CD4-positive, CD25-positive, alpha-beta regulatory T cell (primary cell): ENCODE measurements around the gene RETREG1. TPM values are rescaled to one million over a fixed set of nuclear protein-coding genes. Genes with fewer than 3 reads are reported as not detected.

ENCODE experiments used
- ATAC-seq, 2 donors: fragments of 150-1000 bp; cut with Tn5 transposase; one replicate each; pipeline ENCODE4 v1.10.0; 2021; ENCODE audit warnings: low read depth in 2 of 2, moderate number of reproducible peaks in 2 of 2, moderate library complexity in 1 of 2
- DNase-seq, 3 donors: peaks; one replicate each; pipeline versions ENCODE4 v3.0.0 to v3.0.0-alpha.2; 2012 to 2022; ENCODE audit warnings: mixed read lengths in 1 of 3
- H3K27ac ChIP-seq: one replicate; pipeline ENCODE4 v1.7.0; 2013; ENCODE audit warnings: mild to moderate bottlenecking, low read length; ENCODE audit not compliant: insufficient read depth, poor library complexity, severe bottlenecking
- H3K27me3 ChIP-seq: one replicate; pipeline ENCODE4 v1.7.0; 2013; ENCODE audit warnings: low read length; ENCODE audit not compliant: control insufficient read depth, insufficient read depth
- H3K36me3 ChIP-seq: one replicate; pipeline ENCODE4 v1.7.0; 2013; ENCODE audit warnings: mild to moderate bottlenecking, low read length, moderate library complexity; ENCODE audit not compliant: control insufficient read depth, insufficient read depth
- H3K4me1 ChIP-seq: 2 replicates; pipeline ENCODE4 v1.7.0; 2013; ENCODE audit warnings: mild to moderate bottlenecking, low read length; ENCODE audit not compliant: insufficient read depth, control insufficient read depth, poor library complexity, severe bottlenecking
- H3K4me3 ChIP-seq: one replicate; pipeline ENCODE4 v1.7.0; 2013; ENCODE audit warnings: low read depth, mild to moderate bottlenecking, low read length, moderate library complexity
- H3K9me3 ChIP-seq, 2 experiments: 1 replicate in 1 of 2; 2 replicates in 1 of 2; pipeline ENCODE4 v1.7.0; 2013; ENCODE audit warnings: low read length in 2 of 2, mild to moderate bottlenecking in 1 of 2, moderate library complexity in 1 of 2; ENCODE audit not compliant: control insufficient read depth in 2 of 2
- H3K27ac Mint-ChIP-seq, 3 donors: one replicate each; pipeline ENCODE4 v1.8.0; 2020 to 2022; ENCODE audit warnings: mild to moderate bottlenecking in 3 of 3, mixed read lengths in 3 of 3, moderate library complexity in 2 of 3
- H3K27me3 Mint-ChIP-seq: one replicate; pipeline ENCODE4 v1.8.0; 2022; ENCODE audit warnings: mild to moderate bottlenecking, mixed read lengths
- H3K36me3 Mint-ChIP-seq: one replicate; pipeline ENCODE4 v1.8.0; 2020; ENCODE audit warnings: mixed read lengths
- H3K4me1 Mint-ChIP-seq, 4 donors: one replicate each; pipeline ENCODE4 v1.8.0; 2020 to 2022; ENCODE audit warnings: mixed read lengths in 4 of 4, mild to moderate bottlenecking in 1 of 4
- H3K4me3 Mint-ChIP-seq, 4 donors: one replicate each; pipeline ENCODE4 v1.8.0; 2020 to 2022; ENCODE audit warnings: mild to moderate bottlenecking in 4 of 4, mixed read lengths in 4 of 4, moderate library complexity in 3 of 4
- H3K9me3 Mint-ChIP-seq, 7 donors: one replicate each; pipeline ENCODE4 v1.8.0; 2020 to 2022; ENCODE audit warnings: mixed read lengths in 7 of 7, mild to moderate bottlenecking in 3 of 7, moderate library complexity in 2 of 7
- polyA plus RNA-seq, 4 donors: library from polyadenylated mRNA; unstranded; fragments of 300-500 nt; fragmentation: Illumina TruSeq; gene quantifications; one replicate each; pipeline ENCODE4 v1.2.3, GENCODE V29; 2021
- total RNA-seq: library from RNA; stranded (reverse); gene quantifications from one replicate; pipeline ENCODE4 v1.2.3, GENCODE V29; 2022

RETREG1 gene
- total and polyA plus RNA-seq, 5 donors from 2014 or later: 31.0 to 123 (median 64.3) TPM

- Mint-ChIP-seq H3K27ac (peak overlapping the region in 2 of 3 donors; percentile 32 to 43), H3K4me1 (peaks cover 0 to 42% (median 10%) of the 10 kb centered on the region in 4 donors)
- no peak for DNase-seq
Measured at GRCh38 chr5:16579142-16579847, 37.5 kb downstream of the RETREG1 start.

DNA sequence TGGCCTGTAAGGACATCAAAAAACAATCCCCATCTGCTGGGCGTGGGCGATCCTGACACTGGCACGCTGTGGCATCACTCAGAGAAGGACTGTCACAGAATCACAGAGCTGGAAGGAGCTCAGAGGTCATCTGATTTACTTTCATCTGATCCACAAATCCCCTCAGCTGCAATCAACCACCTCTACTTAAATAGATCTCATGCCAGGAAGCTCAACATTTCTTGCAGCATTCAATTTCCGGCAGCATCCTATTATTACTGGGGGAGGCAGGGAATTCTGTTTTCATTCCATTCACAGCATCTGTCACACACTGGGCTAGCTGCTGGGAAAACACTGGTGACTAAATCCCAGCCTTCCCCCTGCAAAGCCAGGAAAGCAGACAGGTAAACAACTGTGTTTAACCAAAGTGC is 38.3 kb downstream of the RETREG1 start:
- no peaks in the 10 kb centered on the region for H3K9me3 ChIP-seq
- peaks cover 16% of the 10 kb centered on the region for H3K36me3 Mint-ChIP-seq
- peaks cover 0 to 42% (median 13%) of the 10 kb centered on the region in 4 donors for H3K4me1 Mint-ChIP-seq
- no peaks in the 10 kb centered on the region for H3K36me3 ChIP-seq
- H3K27ac ChIP-seq: no peak overlapping the region
- no peaks in the 10 kb centered on the region for H3K27me3 ChIP-seq
- DNase-seq (no peak), ATAC-seq (no peak)
- no peak overlapping the region for H3K4me3 Mint-ChIP-seq
- no peaks in the 10 kb centered on the region for H3K9me3 Mint-ChIP-seq
- no peak overlapping the region for H3K27ac Mint-ChIP-seq
- H3K27me3 Mint-ChIP-seq: no peaks in the 10 kb centered on the region
- H3K4me3 ChIP-seq: no peak overlapping the region
- H3K4me1 ChIP-seq: no peaks in the 10 kb centered on the region

More at GRCh38 chr5:16579142-16579847, 37.5 kb downstream of the RETREG1 start:
- Histone ChIP-seq H3K27ac (no peak overlapping the region), H3K9me3 (no peaks in the 10 kb centered on the region), H3K27me3 (no peaks in the 10 kb centered on the region), H3K4me3 (no peak overlapping the region), H3K36me3 (no peaks in the 10 kb centered on the region), H3K4me1 (no peaks in the 10 kb centered on the region)
- H3K4me3 Mint-ChIP-seq: no peak overlapping the region
- peaks cover 16% of the 10 kb centered on the region for H3K36me3 Mint-ChIP-seq
- H3K9me3 Mint-ChIP-seq: no peaks in the 10 kb centered on the region
- H3K27me3 Mint-ChIP-seq: no peaks in the 10 kb centered on the region
- no peak for ATAC-seq

GRCh38 chr5:16577677-16578076 is 39.1 kb downstream of the RETREG1 start:
- H3K4me3 ChIP-seq: no peak overlapping the region
- Mint-ChIP-seq H3K27me3 (no peaks in the 10 kb centered on the region), H3K4me3 (no peak overlapping the region), H3K36me3 (peaks cover 16% of the 10 kb centered on the region), H3K27ac (peak overlapping the region in 1 of 3 donors; percentile 18), H3K9me3 (no peaks in the 10 kb centered on the region), H3K4me1 (peaks cover 0 to 43% (median 15%) of the 10 kb centered on the region in 4 donors)
- H3K9me3 ChIP-seq: no peaks in the 10 kb centered on the region
- H3K27ac ChIP-seq: no peak overlapping the region
- H3K27me3 ChIP-seq: no peaks in the 10 kb centered on the region
- ATAC-seq: no peak
- DNase-seq: peak in 1 of 3 donors; percentile 7
- no peaks in the 10 kb centered on the region for H3K4me1 ChIP-seq
- no peaks in the 10 kb centered on the region for H3K36me3 ChIP-seq

GRCh38 chr5:16574789-16575721 is 41.7 kb downstream of the RETREG1 start:
- H3K27ac ChIP-seq: no peak overlapping the region
- H3K4me1 ChIP-seq: no peaks in the 10 kb centered on the region
- no peak for ATAC-seq
- peak overlapping the region in 1 of 3 donors; percentile 37 for H3K27ac Mint-ChIP-seq
- peaks cover 0 to 32% (median 11%) of the 10 kb centered on the region in 4 donors for H3K4me1 Mint-ChIP-seq
- DNase-seq: no peak
- peaks cover 2% of the 10 kb centered on the region for H3K36me3 ChIP-seq
- peaks cover 18% of the 10 kb centered on the region for H3K36me3 Mint-ChIP-seq
- no peaks in the 10 kb centered on the region for H3K27me3 Mint-ChIP-seq
- no peaks in the 10 kb centered on the region for H3K9me3 ChIP-seq
- H3K4me3 ChIP-seq: no peak overlapping the region
- no peaks in the 10 kb centered on the region for H3K27me3 ChIP-seq
- no peak overlapping the region for H3K4me3 Mint-ChIP-seq
- H3K9me3 Mint-ChIP-seq: no peaks in the 10 kb centered on the region

DNA sequence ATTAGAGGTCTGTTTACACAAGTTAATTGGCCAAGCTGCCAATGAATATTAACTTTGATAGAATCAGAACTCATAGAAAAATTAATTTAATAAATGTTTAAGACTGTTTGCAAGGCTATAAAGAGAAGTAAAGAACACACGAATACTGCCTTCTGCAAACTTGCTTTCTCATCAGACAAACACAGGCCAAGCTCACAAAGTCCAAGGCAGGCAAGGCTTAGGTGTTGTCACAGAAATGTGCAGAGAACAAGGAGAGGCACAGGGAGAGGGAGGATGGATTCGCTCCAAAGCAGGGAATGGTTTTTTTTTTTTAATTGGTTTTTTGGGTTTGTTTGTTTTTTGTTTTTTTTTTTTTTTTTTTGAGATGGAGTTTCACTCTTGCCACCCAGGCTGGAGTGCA is 43.4 kb downstream of the RETREG1 start:
- Histone ChIP-seq H3K36me3 (peaks cover 5% of the 10 kb centered on the region), H3K4me1 (no peaks in the 10 kb centered on the region), H3K9me3 (no peaks in the 10 kb centered on the region), H3K4me3 (no peak overlapping the region), H3K27ac (no peak overlapping the region), H3K27me3 (no peaks in the 10 kb centered on the region)
- H3K36me3 Mint-ChIP-seq: peaks cover 30% of the 10 kb centered on the region
- H3K27me3 Mint-ChIP-seq: no peaks in the 10 kb centered on the region
- H3K27ac Mint-ChIP-seq: peak overlapping the region in 1 of 3 donors; percentile 55
- peaks cover 0 to 33% (median 16%) of the 10 kb centered on the region in 4 donors for H3K4me1 Mint-ChIP-seq
- no peak for DNase-seq
- no peak overlapping the region for H3K4me3 Mint-ChIP-seq
- no peaks in the 10 kb centered on the region for H3K9me3 Mint-ChIP-seq
- no peak for ATAC-seq

DNA sequence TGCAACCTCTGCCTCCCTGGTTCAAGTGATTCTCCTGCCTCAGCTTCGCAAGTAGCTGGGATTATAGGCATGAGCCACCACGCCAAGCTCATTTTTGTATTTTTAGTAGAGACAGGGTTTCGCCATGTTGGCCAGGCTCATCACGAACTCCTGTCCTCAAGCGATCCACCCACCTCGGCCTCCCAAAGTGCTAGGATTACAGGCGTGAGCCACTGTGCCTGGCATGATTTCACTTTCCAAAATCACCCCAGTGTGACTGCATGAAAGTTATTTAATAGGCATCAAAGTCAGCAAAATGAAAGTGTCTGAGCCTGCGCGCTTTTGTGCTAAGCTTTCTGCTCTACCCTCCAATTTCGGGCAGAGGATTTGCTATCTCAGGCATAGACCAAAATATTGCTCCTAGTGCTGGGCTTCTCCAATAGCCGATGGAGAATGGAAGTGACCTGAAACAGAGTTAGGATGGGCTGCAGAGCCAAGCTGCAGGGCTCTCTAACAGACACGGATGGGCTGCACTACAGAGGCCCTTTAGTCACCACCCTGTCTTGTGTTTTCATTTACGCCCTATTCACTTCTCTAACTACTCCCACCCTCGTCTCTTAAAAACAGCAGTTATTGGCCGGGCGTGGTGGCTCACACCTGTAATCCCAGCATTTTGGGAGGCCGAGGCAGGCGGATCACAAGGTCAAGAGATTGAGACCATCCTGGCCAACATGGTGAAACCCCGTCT is 44.3 kb downstream of the RETREG1 start:
- Histone ChIP-seq H3K27me3 (no peaks in the 10 kb centered on the region), H3K36me3 (peaks cover 5% of the 10 kb centered on the region), H3K9me3 (no peaks in the 10 kb centered on the region), H3K4me3 (no peak overlapping the region), H3K4me1 (no peaks in the 10 kb centered on the region), H3K27ac (no peak overlapping the region)
- Mint-ChIP-seq H3K4me1 (peaks cover 0 to 36% (median 19%) of the 10 kb centered on the region in 4 donors), H3K27ac (peak overlapping the region in 1 of 3 donors; percentile 22), H3K27me3 (no peaks in the 10 kb centered on the region), H3K4me3 (no peak overlapping the region), H3K9me3 (no peaks in the 10 kb centered on the region), H3K36me3 (peaks cover 30% of the 10 kb centered on the region)
- DNase-seq: no peak
- no peak for ATAC-seq

DNA sequence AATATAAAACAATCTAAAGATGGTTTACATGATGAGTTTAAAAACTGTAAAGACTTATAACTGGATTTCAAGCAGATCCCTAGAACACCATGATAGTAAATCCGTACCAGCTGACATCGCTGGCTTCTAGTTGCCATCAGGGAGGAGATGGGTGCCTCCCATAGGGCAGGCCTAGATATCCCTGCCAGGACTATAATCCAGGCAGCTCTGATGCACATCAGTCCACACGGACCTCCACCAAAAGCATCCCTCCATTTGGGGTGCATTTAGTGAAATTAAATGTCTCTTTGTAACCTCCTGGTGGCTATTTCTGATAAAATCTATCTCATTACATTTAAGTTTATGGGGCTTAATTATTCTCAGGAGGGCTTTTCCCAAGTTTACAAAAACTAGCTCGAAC is 45.8 kb downstream of the RETREG1 start:
- H3K9me3 Mint-ChIP-seq: no peaks in the 10 kb centered on the region
- DNase-seq: no peak
- H3K4me1 Mint-ChIP-seq: peaks cover 7 to 47% (median 27%) of the 10 kb centered on the region in 4 donors
- H3K9me3 ChIP-seq: no peaks in the 10 kb centered on the region
- peaks cover 36% of the 10 kb centered on the region for H3K36me3 Mint-ChIP-seq
- H3K4me1 ChIP-seq: no peaks in the 10 kb centered on the region
- peak overlapping the region in 1 of 3 donors; percentile 27 for H3K27ac Mint-ChIP-seq
- H3K4me3 Mint-ChIP-seq: no peak overlapping the region
- no peak overlapping the region for H3K4me3 ChIP-seq
- H3K27ac ChIP-seq: no peak overlapping the region
- H3K27me3 ChIP-seq: no peaks in the 10 kb centered on the region
- peaks cover 5% of the 10 kb centered on the region for H3K36me3 ChIP-seq
- no peak for ATAC-seq
- no peaks in the 10 kb centered on the region for H3K27me3 Mint-ChIP-seq
